Measurements from ENCODE around the gene KRT15.

KRT15 gene

DNA sequence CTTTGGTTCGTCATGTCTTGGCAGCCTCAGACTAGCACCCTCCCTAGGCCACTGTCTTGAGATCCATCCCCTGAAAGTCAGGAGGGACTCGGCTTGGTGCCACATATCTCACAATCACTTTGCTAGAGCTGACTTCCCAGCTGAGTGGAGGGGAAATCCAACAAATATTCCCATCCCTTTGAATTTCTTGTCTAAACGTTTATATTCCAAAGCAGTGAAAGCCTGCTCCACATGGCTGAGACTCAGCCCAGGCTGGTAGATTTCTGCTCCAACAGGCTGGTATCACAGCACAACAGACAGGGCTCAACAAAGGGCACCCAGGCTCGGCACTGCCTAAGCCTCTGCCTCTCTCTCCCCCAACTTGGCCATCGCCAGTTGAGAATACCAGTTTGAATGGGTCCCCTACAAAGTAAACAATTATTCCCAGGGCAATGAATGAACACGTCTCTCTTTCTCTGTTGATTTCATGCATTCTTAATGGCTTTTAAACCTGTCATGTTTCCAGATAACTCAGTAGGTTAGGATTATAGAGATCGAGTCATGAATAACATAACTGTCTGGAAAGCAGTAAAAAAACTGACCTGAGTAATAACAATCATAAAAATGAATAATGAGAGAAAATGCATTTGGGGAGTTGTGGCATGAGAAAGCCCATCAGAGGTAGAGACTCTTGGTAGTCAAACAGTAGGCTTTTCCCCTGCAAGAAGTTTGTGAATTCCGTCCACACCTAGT is 14.3 kb downstream of the KRT15 start:
- DNase-seq (ENCODE audit: low spot score) = no peak

DNA sequence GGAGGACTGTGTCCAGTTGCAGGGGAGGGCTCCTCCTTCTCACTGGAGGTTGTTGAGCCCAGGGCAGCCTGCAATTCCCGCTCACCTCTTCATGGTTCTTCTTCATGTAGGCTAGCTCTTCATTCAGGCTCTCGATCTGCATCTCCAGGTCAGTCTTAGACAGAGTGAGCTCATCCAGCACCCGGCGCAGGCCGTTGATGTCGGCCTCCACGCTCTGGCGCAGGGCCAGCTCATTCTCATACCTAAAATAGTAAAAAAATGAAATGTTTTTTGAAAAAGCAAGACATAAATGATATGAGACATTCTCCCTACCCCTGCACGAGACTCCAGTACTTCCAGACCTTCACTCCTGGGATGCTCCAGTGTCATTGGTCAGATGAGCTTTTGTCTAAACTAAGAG is 15.5 kb downstream of the KRT15 start:
- DNase-seq (ENCODE audit: low spot score) = no peak

DNA sequence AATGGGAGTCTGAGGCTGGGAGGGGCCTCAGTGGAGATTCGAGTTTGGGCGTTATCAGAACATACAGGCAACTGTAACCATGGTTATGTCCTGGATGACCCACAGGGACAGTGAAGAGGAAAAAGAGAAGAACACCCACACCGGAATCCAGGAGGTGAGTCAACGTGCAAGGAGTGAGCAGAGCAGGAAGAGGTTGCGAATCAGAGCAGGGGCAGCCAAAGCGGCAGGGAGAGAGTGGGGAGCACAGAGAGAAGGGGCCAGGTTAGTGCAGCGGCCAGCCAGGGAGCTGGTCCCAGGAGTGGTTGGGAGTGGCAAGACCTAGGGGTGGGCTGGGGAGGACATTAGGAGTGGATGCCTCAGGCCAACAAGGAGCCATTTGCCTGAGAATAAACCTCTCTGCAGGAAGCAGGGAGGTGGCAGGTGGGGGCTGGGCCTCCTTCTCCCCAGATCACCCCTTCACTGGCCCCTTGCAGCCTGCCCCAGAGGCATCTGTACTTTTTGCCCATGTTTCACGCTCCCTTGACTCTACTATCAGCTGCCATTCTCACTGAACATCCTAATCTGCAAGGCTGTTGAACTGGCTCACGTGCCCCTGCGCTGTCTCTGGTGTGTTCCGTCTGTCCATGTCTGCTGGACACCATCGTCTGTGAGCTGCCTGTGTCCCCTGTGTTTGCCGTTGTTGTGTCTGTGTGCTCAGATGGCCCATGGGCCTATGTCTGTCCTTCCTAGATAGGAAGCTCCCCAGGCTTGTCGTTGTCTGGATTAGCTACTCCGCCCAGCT is 18.4 kb downstream of the KRT15 start:
- DNase-seq (ENCODE audit: low spot score) = no peak

DNA sequence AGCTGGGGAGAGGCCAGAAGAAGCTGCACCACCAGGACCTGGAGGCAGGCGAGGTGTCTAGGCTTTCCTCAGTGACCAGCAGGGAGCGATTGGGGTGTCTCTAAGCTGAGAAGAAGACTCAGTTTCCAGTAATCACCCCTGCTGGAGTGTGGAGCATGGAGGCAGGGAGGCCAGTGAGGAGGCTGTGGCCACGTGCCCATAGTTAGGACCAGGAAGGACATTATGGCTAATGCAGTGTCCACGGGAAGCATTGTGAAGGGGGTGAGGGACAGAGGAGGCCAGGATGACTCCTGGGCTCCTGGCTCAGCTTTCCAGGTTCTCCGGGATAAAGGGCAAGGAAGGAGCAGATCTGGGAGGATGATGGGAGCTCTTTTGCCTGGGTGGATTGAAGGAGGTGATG is 19.0 kb downstream of the KRT15 start:
- no peak for DNase-seq (ENCODE audit: low spot score)

DNA sequence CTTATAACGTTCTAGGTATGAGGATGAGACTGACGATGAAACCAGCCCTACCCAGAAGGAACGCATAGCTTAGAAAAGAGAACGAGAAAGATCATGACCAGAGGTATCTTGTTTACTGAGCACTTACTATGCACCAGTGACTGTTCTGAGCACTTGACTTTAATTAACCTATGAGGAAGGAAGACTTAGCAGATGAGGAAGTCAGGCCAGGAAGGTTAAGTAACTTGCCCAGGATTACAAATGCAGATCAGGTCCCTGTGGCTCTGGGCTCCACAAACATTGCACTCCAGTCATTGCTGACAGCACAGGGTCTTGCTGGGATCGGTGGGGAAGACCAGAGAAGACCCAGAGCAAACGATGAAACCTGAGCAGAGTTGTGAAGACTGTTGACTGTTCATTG is 20.4 kb downstream of the KRT15 start:
- DNase-seq (ENCODE audit: low spot score) = no peak

DNA sequence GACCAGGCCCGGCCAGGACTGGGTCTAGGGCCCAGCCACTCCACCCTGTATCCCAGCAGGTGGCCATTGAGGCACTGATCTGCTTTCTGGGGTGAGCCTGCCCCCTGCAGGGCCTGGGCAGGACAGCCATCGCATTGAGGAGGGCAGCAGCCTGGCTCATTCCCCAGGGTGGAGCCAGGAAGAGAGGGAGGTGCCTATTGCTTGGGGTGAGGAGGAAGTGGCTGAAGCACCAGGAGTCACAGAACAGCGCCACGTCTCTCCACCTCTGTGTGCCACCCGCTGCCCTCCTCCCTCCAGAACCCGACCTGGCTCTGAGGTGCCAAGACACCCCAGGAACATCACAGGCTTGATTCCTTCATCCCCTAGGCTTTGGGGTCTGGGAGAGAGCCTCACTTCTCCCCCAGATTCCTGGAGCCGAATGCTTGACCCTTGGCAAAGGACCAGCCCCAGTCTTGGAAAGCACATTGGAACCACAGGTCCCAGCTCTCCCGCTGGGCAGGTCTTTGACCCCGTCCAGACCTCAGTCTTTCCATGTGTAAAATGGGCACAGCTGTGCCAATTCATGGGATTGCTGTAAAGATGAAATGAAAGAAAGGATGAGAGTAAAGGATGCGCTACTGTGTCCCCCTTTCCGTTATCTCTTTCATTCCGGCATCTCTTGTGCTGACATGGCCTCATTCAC is 21.7 kb downstream of the KRT15 start:
- peak; percentile 44 for DNase-seq (ENCODE audit: low spot score)

DNA sequence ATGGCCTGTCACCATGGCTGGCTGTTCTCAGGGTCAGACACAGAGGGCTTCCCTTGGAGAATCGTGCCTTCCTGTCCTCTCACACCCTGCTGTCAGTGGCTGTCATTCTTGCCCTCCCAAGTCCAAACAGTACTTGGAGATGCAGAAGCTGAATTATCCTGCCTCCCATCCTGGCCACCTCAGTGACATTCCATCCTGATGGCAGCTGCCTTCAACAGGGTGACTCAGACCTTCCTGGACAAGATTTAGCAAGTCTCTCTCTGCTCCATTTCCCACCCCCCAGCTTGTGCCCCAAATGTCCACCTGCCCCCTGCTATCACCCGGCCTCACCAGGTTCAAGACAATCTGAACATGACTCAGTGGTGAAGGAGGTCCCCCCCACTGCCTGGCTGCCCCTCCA is 24.2 kb downstream of the KRT15 start:
- DNase-seq (ENCODE audit: low spot score) = no peak

DNA sequence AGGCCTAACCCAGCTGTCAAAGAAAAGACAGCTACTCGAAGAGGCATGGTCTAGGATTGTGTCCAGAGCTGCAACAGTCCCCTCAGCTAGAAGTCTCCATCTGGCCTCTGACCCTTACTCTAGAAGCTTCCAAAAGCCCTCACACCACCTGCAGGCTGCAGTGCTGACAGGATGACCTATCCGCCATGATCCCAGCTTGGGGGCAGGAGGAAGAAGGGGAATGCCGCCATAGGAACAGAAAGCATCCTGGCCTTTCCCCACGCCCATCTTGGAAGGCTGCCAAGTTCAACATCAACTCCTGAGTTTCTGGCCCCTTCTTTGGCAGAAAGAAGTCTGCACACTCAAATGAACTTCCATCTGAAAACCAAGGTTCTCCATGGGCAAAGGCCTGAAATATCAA is 25.9 kb downstream of the KRT15 start:
- DNase-seq (ENCODE audit: low spot score) = no peak

DNA sequence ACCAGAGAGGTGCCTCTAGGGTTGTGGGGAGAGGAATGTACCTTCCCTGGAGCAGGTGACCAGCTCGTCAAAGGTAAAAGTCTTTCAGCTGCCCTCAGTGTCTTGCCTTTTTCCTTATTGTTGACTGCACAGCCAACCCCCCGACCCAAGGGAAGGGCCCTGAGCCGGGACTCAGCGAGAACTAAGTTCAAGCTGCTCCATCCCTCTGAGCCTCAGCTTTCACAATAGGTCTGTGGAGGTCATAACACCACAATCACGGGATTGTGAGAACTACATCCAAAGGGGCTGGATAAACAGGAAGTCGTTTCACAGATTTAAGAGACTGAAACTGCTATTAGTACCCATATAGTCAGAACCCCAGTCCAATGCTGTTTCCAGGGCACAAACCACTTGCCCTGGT is 26.3 kb downstream of the KRT15 start:
- no peak for DNase-seq (ENCODE audit: low spot score)

DNA sequence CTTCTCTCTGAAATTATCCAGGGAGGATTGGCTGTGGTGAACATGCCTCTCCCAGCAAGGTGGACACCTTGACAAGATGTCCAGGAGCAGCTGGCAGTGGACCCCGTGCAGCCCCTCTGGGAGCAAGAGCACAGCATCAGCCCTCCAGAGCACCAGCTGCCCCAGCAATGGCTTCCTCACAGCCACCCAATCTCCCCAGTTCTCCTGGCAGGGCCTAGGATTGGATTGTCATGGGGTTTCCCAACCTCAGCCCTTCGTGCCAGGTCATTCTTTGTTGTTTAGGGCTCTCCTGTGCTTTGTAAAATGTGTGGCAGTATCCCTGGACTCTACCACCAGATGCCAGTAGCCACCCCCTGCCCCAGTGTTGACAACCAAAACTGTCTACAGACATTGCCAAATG is 27.2 kb downstream of the KRT15 start:
- DNase-seq (ENCODE audit: low spot score) = no peak

DNA sequence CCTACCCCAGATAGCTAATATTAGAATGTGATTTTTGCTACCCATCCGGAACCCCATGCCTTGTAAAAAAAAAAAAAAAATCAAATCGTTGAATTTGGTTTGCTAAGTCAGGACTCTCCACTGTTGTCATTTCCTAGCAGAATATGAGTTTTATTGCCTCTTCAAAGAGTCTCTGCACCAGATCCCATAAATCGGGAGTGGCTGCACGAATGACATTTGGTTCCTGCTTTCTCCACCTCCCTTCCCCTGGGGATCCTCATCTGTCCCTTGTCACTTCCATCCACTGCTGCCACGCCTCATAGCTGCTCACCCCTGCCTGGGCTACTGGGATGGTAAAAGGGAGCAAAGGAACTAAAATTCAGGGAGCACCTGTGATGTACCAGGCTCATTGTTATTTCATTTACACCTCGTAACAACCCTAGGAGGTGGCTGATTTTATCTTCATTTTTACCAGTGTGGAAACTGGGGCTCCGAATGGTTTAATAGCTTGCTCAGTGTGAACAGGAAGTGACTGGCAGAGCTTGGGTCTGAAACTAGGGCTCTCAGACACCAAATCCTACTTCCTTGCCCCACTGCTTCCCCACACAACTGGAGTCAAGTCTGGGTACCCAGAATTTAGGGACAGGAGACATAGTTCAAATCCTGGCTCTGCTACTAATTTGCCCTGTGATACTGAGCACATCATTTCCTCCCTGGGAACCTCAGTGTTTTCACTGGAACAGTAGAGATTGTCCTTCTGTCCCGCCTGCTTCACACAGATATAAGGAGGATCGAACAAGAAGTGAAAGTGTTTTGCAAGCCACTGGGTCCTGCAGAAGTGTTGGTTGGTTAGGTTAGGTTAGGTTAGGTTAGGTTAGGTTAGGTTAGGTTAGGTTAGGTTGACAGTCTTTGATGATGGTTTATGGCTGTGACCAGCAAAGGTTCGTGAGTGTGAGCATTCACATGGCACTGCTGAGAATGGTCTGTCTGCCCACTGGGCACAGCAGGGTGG is 28.4 kb downstream of the KRT15 start:
- DNase-seq (ENCODE audit: low spot score) = no peak

DNA sequence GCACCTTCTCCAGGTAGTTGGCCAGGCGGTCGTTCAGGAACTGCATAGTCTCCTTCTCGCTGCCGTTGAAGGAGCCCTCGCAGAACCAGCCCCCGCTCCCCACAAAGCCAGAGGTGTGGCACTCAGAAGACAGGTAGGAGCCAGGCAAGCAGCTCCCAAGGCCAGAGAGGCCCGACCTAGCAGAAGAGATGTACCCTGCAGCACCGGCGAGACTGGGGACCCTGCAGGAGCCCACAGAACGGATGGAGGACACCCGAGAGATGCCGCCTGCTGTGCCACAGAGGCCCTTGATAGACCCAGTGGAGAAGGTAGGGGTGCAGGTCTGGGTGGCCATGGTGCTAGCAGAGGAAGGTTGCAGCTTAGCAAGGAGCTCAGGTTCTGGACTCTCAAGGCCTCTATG is 29.2 kb downstream of the KRT15 start, which contains the start of gene KRT36:
Gene KRT36 (minus strand): TSS at position 380 of the 400 bp plus-strand sequence. CDS start 46 bp downstream, at position 334.
- no peak for DNase-seq (ENCODE audit: low spot score)

DNA sequence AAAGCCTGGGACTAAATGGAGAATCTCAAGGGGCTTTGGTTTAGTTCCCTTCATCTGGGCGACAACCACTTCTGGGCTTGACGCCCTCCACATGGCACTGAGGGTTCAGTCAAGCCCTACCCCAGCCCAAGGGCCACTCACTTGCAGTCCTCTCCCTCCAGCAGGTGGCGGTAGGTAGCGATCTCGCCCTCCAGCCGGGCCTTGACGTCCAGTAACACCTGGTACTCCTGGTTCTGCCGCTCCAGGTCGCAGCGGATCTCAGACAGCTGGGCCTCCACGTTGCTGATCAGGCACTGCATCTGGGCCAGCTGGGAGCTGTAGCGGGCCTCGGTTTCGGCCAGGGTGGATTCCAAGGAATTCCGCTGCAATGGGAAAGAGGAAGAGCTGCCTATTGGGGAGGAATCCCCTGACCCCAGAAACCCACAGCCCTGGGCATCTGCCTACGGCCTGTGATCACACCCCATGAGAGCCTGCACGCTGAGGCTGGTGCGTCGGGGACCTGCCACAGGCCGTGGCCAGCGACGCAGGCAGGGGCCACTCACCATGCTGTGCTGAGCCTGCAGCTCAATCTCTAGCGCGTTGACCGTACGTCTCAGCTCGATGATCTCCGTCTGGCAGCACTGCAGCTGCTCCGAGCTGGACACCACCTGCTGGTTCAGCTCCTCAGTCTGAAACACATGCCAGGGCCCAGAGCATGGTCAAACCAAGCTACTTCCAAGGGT is 31.7 kb downstream of the KRT15 start:
- DNase-seq (ENCODE audit: low spot score) = peak; percentile 5

DNA sequence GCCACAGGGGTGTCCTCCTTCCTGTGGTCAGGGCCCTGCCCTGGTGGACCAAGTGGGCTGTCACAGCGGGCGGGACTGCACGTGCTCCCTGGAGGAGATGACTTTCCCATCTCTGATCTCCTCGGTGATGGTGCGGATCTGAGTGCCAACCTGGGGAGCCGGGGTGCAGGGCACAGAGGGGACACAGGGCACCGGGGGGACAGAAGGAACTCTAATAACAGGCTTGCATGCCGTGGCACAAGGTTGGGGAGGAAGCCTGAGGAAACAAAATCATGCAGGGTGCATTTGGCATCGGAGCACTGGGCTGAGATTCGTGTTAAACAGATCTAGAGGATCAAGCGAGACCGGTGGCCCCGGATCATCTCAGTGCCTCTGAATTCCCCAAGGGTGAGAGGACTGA is 32.4 kb downstream of the KRT15 start:
- no peak for DNase-seq (ENCODE audit: low spot score)

DNA sequence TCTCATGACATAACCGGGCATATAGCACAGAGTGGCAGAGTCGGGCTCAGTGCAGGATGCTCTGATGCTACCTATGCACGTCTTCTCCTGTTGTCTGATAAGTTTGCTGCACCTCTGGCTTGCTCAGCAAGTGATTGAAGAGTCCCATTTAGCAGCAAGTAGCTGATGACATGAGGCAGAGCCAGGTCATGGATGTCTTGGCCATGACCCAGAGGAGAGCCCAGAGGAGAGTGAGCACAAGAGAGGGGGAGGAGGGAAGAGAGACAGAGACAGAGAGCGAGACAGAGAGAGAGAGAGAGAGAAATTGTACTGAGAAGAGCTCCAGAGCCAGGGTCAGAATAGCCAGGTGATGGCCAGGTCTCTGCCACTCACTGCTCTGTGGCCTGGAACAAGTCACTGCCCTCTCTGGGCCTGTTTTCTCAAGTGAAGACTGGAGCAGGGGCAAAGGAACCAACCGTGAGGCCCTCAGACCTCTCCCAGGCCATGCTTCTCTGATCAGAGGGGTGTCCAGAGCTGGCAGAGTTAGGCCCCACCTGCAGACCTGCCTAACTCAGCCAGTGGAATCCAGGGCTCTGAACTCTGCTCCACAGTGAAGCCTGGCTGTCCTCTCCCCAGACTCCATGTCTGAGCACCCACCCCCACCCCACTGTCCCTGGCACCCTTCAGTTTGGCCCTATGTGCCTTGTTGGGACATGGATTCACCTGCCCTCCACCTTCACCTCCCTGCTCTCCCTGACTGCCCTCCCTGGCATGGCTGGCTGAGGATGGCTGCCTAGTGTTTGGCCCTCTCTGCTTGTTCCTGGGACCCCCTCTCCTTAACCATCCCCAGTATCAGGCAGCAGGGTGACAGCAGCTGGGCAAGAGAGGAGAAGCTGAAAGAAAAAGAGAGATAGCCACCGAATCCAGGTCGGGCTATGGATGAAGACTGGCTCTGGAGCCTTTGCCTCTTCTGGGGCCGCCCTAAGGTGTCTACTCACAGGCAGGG is 33.5 kb downstream of the KRT15 start:
- DNase-seq (ENCODE audit: low spot score) = no peak

DNA sequence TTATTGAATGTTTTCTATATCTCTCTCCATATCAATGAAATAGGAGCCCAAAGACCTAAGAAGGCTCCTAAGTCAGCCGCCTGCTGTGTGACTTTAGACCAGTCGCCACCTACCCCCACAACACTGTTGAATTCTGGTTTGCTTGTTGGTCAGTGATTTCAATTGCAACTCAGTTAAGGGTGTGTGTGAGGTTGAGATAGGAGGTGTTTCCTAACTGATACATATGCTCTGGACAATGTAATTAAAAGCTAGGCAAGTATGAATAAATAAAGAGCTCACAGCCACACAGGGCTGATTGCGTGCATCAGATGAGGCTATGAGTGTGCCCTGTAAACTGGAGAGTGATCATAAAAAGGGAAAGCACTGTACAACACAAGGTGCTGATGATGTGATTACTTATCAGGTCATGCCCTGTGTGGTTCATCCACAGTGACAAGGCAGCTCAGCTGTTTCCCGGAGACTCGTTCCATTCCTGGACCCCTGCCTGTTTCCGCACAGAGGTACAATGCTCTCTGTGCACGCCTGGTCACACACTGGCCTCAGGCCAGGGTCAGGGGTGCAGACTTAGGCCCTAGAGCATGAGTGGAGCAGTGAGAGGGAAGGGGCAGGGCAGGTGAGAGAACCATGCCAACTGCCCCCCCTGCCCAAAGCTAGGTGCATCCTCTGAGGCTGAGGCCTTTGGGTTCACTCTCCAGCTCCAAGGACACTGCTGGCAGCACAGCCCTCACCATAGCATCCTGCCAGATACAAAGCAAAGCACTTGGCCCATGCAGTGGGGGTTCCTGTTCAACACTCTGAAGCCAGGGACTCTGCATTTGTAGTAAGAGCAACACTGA is 34.5 kb downstream of the KRT15 start:
- DNase-seq (ENCODE audit: low spot score) = no peak

DNA sequence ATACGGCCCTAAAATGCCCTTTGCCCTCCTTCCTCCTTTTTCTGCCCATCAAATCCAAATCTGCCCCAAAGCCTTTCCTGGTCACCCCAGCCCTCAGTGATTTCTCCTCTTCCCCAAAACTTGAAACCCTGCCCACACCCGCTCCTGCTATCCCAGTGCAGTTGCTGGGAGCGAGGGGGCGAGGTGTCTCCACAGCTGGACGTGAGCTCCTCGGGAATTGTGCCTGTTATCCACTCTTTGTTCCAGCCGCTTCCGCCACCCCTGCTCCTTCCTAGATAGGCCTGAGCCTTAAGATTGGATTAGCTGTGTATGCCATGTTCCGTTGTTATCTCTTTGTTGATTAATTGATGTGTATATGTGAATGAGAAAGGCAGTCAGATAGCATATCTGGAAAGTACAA is 35.2 kb downstream of the KRT15 start:
- DNase-seq (ENCODE audit: low spot score) = no peak

DNA sequence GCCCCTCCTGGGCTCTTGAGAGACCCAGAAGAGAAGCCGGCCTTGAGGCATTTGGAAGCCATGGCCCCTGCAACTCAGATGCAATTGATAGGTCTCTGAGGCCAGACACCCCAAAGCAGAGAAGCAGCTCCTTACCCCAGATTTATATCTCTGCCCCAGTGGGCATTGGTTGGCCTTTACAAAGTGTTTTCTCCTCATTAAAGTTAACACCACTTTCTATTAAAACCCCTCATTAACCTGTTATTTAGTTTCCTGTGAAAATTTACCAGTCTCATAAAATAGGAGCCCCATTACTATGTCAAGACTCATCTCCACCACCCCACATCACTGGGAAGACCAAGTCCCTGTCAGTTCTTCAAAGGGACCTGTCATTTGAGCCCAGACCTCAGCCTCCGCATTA is 37.7 kb downstream of the KRT15 start, which contains the start of gene KRT35:
Gene KRT35 (minus strand): TSS at position 116 of the 400 bp plus-strand sequence. CDS start 54 bp downstream, at position 62.
- no peak for DNase-seq (ENCODE audit: low spot score)

DNA sequence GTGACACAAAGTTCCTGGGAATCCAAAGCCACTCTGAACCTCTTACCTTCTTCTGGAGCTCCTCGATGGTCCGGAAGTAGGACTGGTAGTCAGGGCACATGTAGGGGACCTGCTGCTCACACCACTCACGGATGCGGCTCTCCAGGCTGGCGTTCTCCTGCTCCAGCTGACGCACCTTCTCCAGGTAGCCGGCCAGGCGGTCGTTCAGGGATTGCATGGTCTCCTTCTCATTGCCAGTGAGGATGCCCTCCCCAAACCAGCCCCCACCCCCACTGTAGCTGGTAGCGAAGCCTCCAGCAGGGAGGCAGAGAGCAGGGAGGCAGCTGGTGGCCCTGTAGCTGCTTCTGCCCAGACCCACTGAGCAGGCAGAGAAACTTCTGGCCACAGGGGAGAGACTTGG is 38.1 kb downstream of the KRT15 start:
- no peak for DNase-seq (ENCODE audit: low spot score)
